HAP-1 (cell line): Measurements from ENCODE around the gene AKR1B15.
"Not testable (repeated sequence)": the region's sequence is repeated elsewhere in the genome, so short reads cannot be mapped to it uniquely, and the experiment has no call there.

Source experiments
- DNase-seq, 2 experiments: peaks; one replicate each; pipeline ENCODE4 v3.0.0-alpha.2; 2016 to 2020; ENCODE audit warnings: low spot score in 2 of 2
- H3K27me3 ChIP-seq: fragments of 250-450 bp; sonication (Bioruptor Pico); 2 replicates; pipeline ENCODE4 v1.5.1; 2020; ENCODE audit warnings: low read depth, mild to moderate bottlenecking, moderate library complexity
- H3K36me3 ChIP-seq: fragments of 250-450 bp; sonication (Bioruptor Pico); replicated peaks from 2 replicates; pipeline ENCODE4 v1.5.1; 2020; ENCODE audit warnings: mild to moderate bottlenecking
- H3K4me1 ChIP-seq: fragments of 250-450 bp; sonication (Bioruptor Pico); 2 replicates; pipeline ENCODE4 v1.5.1; 2020; ENCODE audit warnings: mild to moderate bottlenecking
- H3K4me3 ChIP-seq: fragments of 250-450 bp; sonication (Bioruptor Pico); 2 replicates; pipeline ENCODE4 v1.5.1; 2020; ENCODE audit warnings: mild to moderate bottlenecking, moderate library complexity
- H3K9me3 ChIP-seq: fragments of 250-450 bp; sonication (Bioruptor Pico); 2 replicates; pipeline ENCODE4 v1.5.1; 2020; ENCODE audit warnings: mild to moderate bottlenecking, moderate library complexity
- in situ Hi-C: fragments of 300-500 bp; cut with MboI; formaldehyde crosslinking; loops from 3 replicates; pipeline ENCODE4 v1.14.3; 2020; ENCODE audit warnings: low sequenced_read_pairs, inconsistent platforms, mixed read lengths

Gene AKR1B15

DNA sequence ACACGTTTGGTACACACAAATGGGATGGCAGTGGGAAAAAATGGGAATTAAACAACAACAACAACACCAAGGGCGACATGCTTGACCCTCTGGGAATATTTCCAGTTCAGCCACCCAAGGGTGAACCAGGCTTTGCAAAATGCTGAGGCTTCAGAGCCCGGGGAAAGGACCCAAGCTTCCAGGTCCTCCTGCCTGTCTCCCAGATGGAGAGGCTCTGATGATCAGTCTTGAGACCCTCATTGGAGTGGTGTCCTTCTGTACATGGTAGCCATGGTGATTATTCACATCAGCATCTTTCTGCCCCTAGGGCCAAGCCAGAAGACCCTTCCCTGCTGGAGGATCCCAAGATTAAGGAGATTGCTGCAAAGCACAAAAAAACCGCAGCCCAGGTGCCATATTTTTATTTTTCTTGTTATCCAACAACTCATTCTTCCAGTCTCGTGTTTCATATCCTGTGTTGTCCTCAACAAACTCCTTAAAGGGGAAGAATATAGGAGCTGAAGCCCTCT lies 11.6 kb upstream of the AKR1B15 start:
- H3K4me1 ChIP-seq, in situ Hi-C loops, DNase-seq, H3K36me3 ChIP-seq, H3K9me3 ChIP-seq, H3K4me3 ChIP-seq: not testable (repeated sequence)
- peaks cover 11% of the 10 kb centered on the region; the same call in 1 of the 2 replicates for H3K27me3 ChIP-seq

GRCh38 chr7:134539380-134540004 lies 9.4 kb upstream of the AKR1B15 start:
- no peak for DNase-seq
- Histone ChIP-seq H3K9me3 (no peaks in the 10 kb centered on the region), H3K36me3 (no peaks in the 10 kb centered on the region), H3K4me1 (no peaks in the 10 kb centered on the region), H3K4me3 (no peak overlapping the region), H3K27me3 (peaks cover 24% of the 10 kb centered on the region; the same call in 1 of the 2 replicates)
- in situ Hi-C loops, result no loop called here

GRCh38 chr7:134541501-134542194 lies 7.3 kb upstream of the AKR1B15 start:
- DNase-seq, H3K9me3 ChIP-seq, in situ Hi-C loops, H3K4me1 ChIP-seq, H3K4me3 ChIP-seq, H3K36me3 ChIP-seq: not testable (repeated sequence)
- peaks cover 24% of the 10 kb centered on the region; the same call in 1 of the 2 replicates for H3K27me3 ChIP-seq

- in situ Hi-C loops, result no loop called here
- H3K4me1 ChIP-seq, result no peaks in the 10 kb centered on the region; the same call in 1 of the 2 replicates
- DNase-seq, result no peak
These were observed 6.6 kb upstream of the AKR1B15 start for GRCh38 chr7:134542195-134542771.

DNA sequence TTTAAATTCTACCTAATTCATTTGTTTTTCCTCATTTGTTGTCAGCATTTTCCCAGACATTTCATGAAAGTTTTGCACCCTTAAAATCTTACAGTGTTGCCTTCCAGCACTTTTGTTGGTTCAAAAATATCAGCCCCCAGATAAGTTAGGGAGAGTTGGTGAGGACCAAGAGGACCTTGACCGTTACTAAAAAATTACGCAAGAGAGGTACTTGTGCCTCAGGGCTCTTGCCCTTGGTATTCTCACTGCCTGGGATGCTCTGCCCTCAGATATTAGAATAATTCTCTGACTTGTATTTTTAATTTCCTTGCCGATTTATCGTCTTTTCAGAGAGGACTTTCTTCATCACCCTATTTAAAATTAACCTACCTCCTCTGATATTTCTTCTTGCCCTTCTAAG lies 3.5 kb upstream of the AKR1B15 start:
- Histone ChIP-seq H3K4me1 (no peaks in the 10 kb centered on the region; the same call in 1 of the 2 replicates), H3K27me3 (peaks cover 20% of the 10 kb centered on the region; the same call in 1 of the 2 replicates), H3K36me3 (no peaks in the 10 kb centered on the region), H3K9me3 (no peaks in the 10 kb centered on the region), H3K4me3 (no peak overlapping the region)
- in situ Hi-C loops, result no loop called here
- DNase-seq, result no peak

More at GRCh38 chr7:134542195-134542771, 6.6 kb upstream of the AKR1B15 start:
- Histone ChIP-seq H3K36me3 (no peaks in the 10 kb centered on the region), H3K9me3 (no peaks in the 10 kb centered on the region), H3K4me3 (no peak overlapping the region), H3K27me3 (peaks cover 27% of the 10 kb centered on the region; the same call in 1 of the 2 replicates)

DNA sequence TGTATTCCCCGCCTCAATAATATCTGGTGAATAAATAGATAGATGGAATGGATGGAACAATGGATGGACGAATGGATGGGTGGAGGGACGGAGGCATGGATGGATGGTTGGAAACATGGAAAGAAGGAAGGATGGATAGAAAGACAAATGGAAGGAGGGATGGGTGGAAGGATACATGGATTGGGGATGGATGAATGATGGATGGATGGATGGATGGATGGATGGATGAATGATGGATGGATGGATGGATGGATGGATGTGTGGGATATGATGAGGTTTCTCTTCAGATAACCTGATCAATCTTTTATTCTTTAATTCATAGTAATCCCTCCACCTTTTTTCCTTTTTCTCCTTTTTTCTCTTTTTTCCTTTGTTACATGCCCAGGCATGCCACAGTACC lies 3.0 kb upstream of the AKR1B15 start:
- Histone ChIP-seq H3K4me1 (no peaks in the 10 kb centered on the region; the same call in 1 of the 2 replicates), H3K36me3 (no peaks in the 10 kb centered on the region), H3K27me3 (peaks cover 20% of the 10 kb centered on the region; the same call in 1 of the 2 replicates), H3K4me3 (no peak overlapping the region), H3K9me3 (no peaks in the 10 kb centered on the region)
- DNase-seq, result no peak
- in situ Hi-C loops, result no loop called here

DNA sequence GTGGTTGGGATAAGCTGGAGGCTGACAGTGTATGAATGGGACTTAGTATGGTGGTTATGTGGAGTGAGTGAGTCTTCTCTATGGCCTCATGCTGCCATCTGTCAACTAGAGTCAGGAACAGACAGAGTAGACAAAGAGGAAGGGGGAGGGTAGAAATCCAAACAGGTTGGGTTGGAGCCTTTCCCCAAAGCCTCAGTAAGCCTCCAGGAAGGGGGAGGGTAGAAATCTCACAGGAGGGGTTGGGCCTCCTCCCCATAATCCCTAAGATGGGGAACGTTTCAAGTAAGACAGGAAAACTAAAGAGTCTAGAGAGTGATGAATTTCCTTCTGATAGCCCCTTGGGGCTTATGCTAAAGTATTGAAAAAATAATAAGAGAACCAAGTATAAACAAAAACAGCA lies 2.0 kb upstream of the AKR1B15 start:
- Histone ChIP-seq H3K4me1 (no peaks in the 10 kb centered on the region; the same call in 1 of the 2 replicates), H3K27me3 (peaks cover 16% of the 10 kb centered on the region; the same call in 1 of the 2 replicates), H3K4me3 (no peak overlapping the region), H3K36me3 (no peaks in the 10 kb centered on the region), H3K9me3 (no peaks in the 10 kb centered on the region)
- in situ Hi-C loops, result no loop called here
- DNase-seq, result no peak

- Histone ChIP-seq H3K4me1 (no peaks in the 10 kb centered on the region; the same call in 1 of the 2 replicates), H3K27me3 (peaks cover 16% of the 10 kb centered on the region; the same call in 1 of the 2 replicates), H3K36me3 (no peaks in the 10 kb centered on the region), H3K4me3 (peak overlapping the region; percentile 9; the same call in 1 of the 2 replicates), H3K9me3 (no peaks in the 10 kb centered on the region)
- peak; percentile 51 to 81 for DNase-seq
- in situ Hi-C loops, result no loop called here
These were observed 1.4 kb upstream of the AKR1B15 start for GRCh38 chr7:134547397-134548054.

DNA sequence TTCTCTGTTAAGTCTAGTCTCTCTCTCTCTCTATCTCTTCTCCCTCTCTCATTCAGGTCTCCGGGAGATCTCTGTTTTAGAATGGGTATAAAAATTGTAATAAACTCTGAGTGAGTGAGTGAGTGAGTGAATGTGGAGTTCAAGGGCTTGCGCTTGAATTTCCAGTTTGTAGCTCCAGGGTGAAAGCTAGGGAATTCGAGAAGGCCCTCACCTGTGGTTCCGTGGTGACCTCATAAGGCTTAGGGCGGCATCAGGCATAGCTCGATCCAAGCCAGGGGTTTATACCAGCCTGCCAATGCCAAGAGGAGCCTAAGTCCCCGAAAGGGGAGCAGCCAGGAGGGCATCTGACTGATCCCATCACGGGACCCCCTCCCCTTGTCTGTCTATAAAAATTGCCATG lies 456 bp downstream of the AKR1B15 start:
- in situ Hi-C loops, result no loop called here
- Histone ChIP-seq H3K4me1 (no peaks in the 10 kb centered on the region; the same call in 1 of the 2 replicates), H3K9me3 (no peaks in the 10 kb centered on the region), H3K27me3 (0 out of 2 replicates have a peak, but pooled peaks cover 3% of the 10 kb centered on the region), H3K36me3 (no peaks in the 10 kb centered on the region), H3K4me3 (no peak overlapping the region)
- DNase-seq, result no peak

DNA sequence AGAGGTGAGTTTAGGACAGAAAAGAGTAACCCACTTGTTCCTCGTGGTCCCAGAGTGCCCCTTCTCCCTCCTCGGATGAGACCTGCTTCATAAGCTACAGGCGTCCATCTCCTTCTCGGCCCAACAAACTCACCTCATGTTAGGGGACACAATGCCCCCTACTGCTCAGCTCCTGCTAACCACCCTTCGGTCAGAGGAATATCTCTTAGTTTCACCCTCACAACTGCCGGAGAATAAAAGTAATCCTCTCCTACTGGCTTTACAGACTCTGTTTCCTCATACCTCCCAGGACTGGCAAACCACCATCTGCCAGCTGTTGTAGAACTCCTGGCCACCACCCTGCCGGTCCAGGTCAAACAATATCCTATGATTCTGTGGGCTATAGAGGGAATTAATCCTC lies 3.2 kb downstream of the AKR1B15 start:
- H3K4me3 ChIP-seq, result no peak overlapping the region
- no peaks in the 10 kb centered on the region; the same call in 1 of the 2 replicates for H3K4me1 ChIP-seq
- no peaks in the 10 kb centered on the region for H3K36me3 ChIP-seq
- peak in 1 of 2 experiments; percentile 16 for DNase-seq
- no peaks in the 10 kb centered on the region for H3K9me3 ChIP-seq
- in situ Hi-C loops, result no loop called here
- H3K27me3 ChIP-seq, result no peaks in the 10 kb centered on the region

GRCh38 chr7:134553976-134554375 lies 5.1 kb downstream of the AKR1B15 start:
- in situ Hi-C loops, result no loop called here
- no peak for DNase-seq
- Histone ChIP-seq H3K9me3 (no peaks in the 10 kb centered on the region), H3K36me3 (no peaks in the 10 kb centered on the region), H3K4me3 (no peak overlapping the region), H3K4me1 (no peaks in the 10 kb centered on the region), H3K27me3 (no peaks in the 10 kb centered on the region)

GRCh38 chr7:134554417-134554966 lies 5.6 kb downstream of the AKR1B15 start:
- Histone ChIP-seq H3K27me3 (no peaks in the 10 kb centered on the region), H3K36me3 (no peaks in the 10 kb centered on the region), H3K4me1 (no peaks in the 10 kb centered on the region), H3K4me3 (no peak overlapping the region), H3K9me3 (no peaks in the 10 kb centered on the region)
- DNase-seq, result no peak
- in situ Hi-C loops, result no loop called here

DNA sequence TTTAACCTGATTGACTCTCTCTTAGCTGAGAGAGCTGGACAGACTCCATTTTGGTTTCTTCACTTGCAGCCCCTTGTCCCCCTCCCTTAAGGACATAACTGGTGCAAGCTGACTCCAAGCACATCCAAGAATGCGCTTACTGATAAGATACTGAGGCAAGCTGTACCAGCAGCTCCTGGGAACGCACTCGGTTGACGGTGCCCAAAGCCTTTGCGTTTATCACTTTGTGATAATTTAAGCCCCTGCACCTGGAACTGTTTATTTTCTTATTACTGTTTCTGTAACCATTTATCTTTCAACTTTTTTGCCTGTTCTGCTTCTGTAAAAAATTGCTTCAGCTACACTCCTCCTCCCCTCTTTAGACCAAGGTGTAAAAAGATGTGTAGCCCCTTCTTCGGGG lies 8.5 kb downstream of the AKR1B15 start:
- H3K9me3 ChIP-seq, result no peaks in the 10 kb centered on the region; the same call in 1 of the 2 replicates
- no peaks in the 10 kb centered on the region for H3K36me3 ChIP-seq
- H3K4me3 ChIP-seq, result no peak overlapping the region
- DNase-seq, result no peak
- H3K27me3 ChIP-seq, result no peaks in the 10 kb centered on the region
- H3K4me1 ChIP-seq, result no peaks in the 10 kb centered on the region
- in situ Hi-C loops, result no loop called here
